Measurements from ENCODE around the gene SMIM44. TPM values are rescaled to one million over a fixed set of nuclear protein-coding genes. Genes with fewer than 3 reads are reported as not detected.

Gene SMIM44
- total and polyA plus RNA-seq, 9 of the 15 experiments (the other 6 are each of a cell fraction or from before 2014, with no cell fraction given), result not detected

DNA sequence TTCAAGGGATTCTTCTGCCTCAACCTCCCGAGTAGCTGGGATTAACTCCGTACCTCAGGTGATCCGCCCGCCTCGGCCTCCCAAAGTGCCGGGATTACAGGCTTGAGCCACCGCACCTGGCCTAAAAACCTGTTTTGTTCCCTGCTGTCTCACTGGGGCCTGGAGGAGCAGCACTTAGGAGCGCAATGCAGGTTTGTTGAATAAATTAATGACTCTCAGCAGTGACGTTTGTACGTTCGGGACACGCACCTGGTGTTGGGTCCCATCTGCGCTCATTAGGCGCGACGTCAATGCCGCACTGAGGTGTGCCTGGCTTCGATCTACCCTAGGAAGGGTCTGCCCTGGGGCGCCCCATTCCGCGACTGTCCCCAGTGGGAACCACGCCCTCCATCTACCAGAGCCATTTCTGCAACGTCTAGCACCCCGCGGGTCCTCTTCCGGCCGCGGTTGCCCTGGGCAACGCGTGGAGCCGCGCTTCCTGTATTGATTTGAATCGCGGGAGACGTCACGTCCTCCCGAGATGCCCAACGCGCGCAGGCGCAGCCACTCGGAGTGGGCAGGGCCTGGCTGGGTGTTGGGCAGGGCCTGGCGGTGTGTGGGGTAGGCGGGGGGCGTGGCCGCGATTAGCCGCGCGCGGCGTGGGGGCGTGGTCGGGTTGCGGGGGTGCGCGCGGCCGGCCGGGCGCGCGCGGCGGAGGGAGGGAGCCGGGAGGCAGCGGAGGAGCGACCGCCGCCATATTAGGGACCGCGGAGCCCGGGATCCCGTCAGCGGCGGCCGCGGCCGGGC is 22.6 kb upstream of the SMIM44 start, which contains the start of gene FZR1 (continued):
- peak; percentile 6; the same call in 1 of the 2 replicates for TF ChIP-seq USF1 (CRISPR knock-in tag; IDR thresholded peaks at IDR 0.05)
- TF ChIP-seq RBFOX2 (IDR thresholded peaks at IDR 0.05; ENCODE audit: low read depth, low read length), result peak; percentile 84
- TF ChIP-seq SP2 (IDR thresholded peaks at IDR 0.05; ENCODE audit: extremely low read depth, low read depth, low read length, poor library complexity, severe bottlenecking), result no peak
- peak; percentile 91 for TF ChIP-seq ZBTB1 (CRISPR knock-in tag; IDR thresholded peaks at IDR 0.05; ENCODE audit: borderline replicate concordance, low read depth)
- TF ChIP-seq HDAC2 (IDR thresholded peaks at IDR 0.05), result peak; percentile 74
- peak; percentile 34; the same call in 1 of the 2 replicates for TF ChIP-seq ESRRA (IDR thresholded peaks at IDR 0.05; ENCODE audit: borderline replicate concordance, low read depth)
- peak; percentile 59; the same call in 1 of the 2 replicates for TF ChIP-seq ZNF511 (CRISPR knock-in tag; IDR thresholded peaks at IDR 0.05)
- peak; percentile 42 for TF ChIP-seq SETDB1 (IDR thresholded peaks at IDR 0.05; ENCODE audit: low read length)
- TF ChIP-seq SREBF1 (IDR thresholded peaks at IDR 0.05; ENCODE audit: borderline replicate concordance, low read depth, low read length), result 0 out of 2 replicates have a peak, but pooled peaks have one; percentile 18
- TF ChIP-seq ETV1 (tag; conservative IDR thresholded peaks at IDR 0.05; ENCODE audit: low read depth), result peak; percentile 94
- peak; percentile 94 for TF ChIP-seq KLF13 (tag; IDR thresholded peaks at IDR 0.05; ENCODE audit: borderline replicate concordance, low read depth)
- no peak for TF ChIP-seq ZC3H4 (CRISPR knock-in tag; IDR thresholded peaks at IDR 0.05; ENCODE audit: borderline replicate concordance)
- no peak for TF ChIP-seq PHB (CRISPR knock-in tag; IDR thresholded peaks at IDR 0.05)
- TF ChIP-seq BRD9 (IDR thresholded peaks at IDR 0.05; ENCODE audit: low read depth, partially characterized antibody), result peak; percentile 32
- no peak for TF ChIP-seq EWSR1 (IDR thresholded peaks at IDR 0.05; ENCODE audit: borderline replicate concordance, low read depth, partially characterized antibody)

Measured in K562 (cell line).